BE2C (cell line): ENCODE results near the gene LGALS7.
"Not testable (repeated sequence)": the region's sequence is repeated elsewhere in the genome, so short reads cannot be mapped to it uniquely, and the experiment has no call there.

Source experiments
- DNase-seq: peaks from one replicate; pipeline ENCODE4 v3.0.0-alpha.2; 2020
- H3K27me3 ChIP-seq: fragments of 250-450 bp; sonication (Bioruptor Pico); 2 replicates; pipeline ENCODE4 v1.5.1; 2020; ENCODE audit warnings: mild to moderate bottlenecking
- H3K36me3 ChIP-seq: fragments of 250-450 bp; sonication (Bioruptor Pico); 2 replicates; pipeline ENCODE4 v1.5.1; 2020; ENCODE audit warnings: mild to moderate bottlenecking
- H3K4me1 ChIP-seq: fragments of 250-450 bp; sonication (Bioruptor Pico); 2 replicates; pipeline ENCODE4 v1.5.1; 2020
- H3K4me3 ChIP-seq: 2 replicates; pipeline ENCODE4 v1.5.1; 2011; ENCODE audit warnings: low read depth, low read length
- H3K9me3 ChIP-seq: fragments of 250-450 bp; sonication (Bioruptor Pico); 2 replicates; pipeline ENCODE4 v1.5.1; 2020
- CTCF ChIP-seq: IDR thresholded peaks from 2 replicates; pipeline ENCODE4 v1.5.1; 2012; ENCODE audit warnings: mild to moderate bottlenecking, low read depth, low read length

Gene LGALS7

DNA sequence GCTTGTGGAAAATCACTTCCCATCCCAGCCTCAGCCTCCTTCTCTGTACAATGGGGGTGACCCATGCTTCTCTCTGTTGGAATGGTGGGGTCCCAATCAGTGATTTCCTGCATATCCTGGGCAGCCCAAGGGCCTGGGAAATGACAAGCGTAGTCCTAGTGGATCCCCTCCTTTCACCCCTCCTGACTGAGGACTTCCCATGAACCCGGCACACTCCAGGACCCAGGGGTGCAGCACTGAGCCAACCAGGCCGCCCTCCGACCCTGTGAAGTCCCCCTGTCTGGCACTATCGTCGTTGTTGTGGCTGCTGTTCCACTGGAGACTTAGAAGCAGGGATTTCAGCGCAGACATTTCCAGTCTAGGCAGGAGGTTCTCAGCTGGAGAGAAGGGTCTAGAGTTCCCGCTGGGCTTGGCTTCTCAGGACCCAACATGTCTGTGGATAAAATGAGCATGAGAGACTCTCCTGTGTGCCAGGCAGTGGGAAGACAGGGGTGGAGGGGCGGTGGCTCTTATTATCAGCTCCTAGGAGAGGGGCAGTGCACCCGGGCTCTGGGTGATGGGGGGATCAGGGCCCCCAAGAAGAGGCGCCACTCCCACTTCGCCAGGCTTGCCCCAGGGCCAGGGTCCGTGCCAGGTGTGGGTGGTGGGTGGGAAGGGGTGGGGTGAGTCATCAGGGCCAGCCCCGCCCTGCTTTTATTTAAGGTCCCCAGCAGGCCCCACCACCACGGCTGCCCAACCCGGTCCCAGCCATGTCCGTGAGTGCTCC is 15.3 kb upstream of the LGALS7 start, which contains the start of gene LGALS7B:
LGALS7B (plus strand) TSS at position 723 of the 766 bp plus-strand sequence; CDS start at position 750, 27 bp downstream.
- no peak for TF ChIP-seq CTCF
- no peak for DNase-seq
- H3K27me3 ChIP-seq, result no peaks in the 10 kb centered on the region
- no peaks in the 10 kb centered on the region for H3K9me3 ChIP-seq
- H3K4me3 ChIP-seq, result no peak within 1 kb of the TSS
- H3K36me3 ChIP-seq, result no peaks in the 10 kb centered on the region
- H3K4me1 ChIP-seq, result no peaks in the 10 kb centered on the region

DNA sequence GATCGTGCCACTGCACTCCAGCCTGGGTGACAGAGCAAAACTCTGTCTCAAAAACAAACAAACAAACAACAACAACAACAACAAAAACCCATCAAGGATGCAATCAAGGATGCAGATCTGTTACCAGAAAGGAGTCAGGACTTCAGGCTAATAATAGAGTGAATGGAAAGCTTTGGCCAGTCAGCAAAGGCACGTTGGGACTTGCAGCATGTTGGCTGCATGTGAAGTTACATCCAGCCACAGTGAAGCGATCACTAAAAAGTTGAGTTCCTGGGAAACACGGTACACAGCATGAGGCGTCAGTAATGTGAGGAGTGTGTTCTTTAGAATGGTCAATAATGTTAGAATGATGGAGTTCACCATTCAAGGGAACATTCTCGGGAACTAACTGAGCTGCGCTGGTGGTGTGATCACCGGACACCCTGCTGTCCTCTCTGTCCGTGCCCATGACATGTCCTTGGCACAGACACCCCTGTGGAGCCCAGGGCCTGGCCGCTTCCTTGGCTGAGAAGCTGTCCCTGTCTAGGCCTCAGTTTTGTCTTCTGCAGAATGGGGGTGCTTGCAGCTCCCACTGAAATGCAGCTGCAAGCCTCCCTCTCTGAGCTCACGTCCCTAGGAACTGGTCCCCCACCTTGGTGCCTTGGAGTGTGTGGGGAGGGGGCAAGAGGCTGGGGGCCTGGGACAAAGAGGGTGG is 13.4 kb upstream of the LGALS7 start:
- no peaks in the 10 kb centered on the region for H3K4me1 ChIP-seq
- DNase-seq, result no peak
- no peaks in the 10 kb centered on the region; the same call in 1 of the 2 replicates for H3K27me3 ChIP-seq
- no peak overlapping the region for H3K4me3 ChIP-seq
- no peaks in the 10 kb centered on the region for H3K36me3 ChIP-seq
- H3K9me3 ChIP-seq, result no peaks in the 10 kb centered on the region
- no peak for TF ChIP-seq CTCF

DNA sequence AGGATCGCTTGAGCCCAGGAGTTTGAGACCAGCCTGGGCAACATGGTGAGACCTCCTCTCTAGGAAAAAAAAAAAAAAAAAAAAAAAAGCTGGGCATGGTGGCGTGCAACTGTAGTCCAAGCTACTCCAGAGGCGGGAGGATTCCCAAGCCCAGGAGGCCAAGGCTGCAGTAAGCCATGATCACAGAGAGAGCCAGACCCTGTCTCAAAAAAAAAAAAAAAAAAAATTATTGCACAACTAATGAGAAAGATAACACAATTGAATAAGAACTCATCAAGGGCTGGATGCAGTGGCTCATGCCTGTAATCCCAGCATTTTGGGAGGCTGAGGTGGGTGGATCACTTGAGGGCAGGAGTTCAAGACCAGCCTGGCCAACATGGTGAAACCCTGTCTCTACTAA is 12.7 kb upstream of the LGALS7 start:
- H3K36me3 ChIP-seq, H3K27me3 ChIP-seq, H3K4me3 ChIP-seq, H3K9me3 ChIP-seq, H3K4me1 ChIP-seq, DNase-seq: not testable (repeated sequence)

GRCh38 chr19:38785187-38785699 is 11.9 kb upstream of the LGALS7 start:
- Histone ChIP-seq H3K9me3 (no peaks in the 10 kb centered on the region), H3K4me3 (no peak overlapping the region), H3K4me1 (no peaks in the 10 kb centered on the region), H3K27me3 (peaks cover 12% of the 10 kb centered on the region), H3K36me3 (no peaks in the 10 kb centered on the region)
- DNase-seq, result no peak
- no peak for TF ChIP-seq CTCF

- Histone ChIP-seq H3K27me3 (peaks cover 15% of the 10 kb centered on the region), H3K4me3 (no peak overlapping the region), H3K36me3 (no peaks in the 10 kb centered on the region), H3K4me1 (no peaks in the 10 kb centered on the region), H3K9me3 (no peaks in the 10 kb centered on the region)
- no peak for TF ChIP-seq CTCF
- no peak for DNase-seq
Measured at GRCh38 chr19:38784224-38784623, 10.9 kb upstream of the LGALS7 start.

DNA sequence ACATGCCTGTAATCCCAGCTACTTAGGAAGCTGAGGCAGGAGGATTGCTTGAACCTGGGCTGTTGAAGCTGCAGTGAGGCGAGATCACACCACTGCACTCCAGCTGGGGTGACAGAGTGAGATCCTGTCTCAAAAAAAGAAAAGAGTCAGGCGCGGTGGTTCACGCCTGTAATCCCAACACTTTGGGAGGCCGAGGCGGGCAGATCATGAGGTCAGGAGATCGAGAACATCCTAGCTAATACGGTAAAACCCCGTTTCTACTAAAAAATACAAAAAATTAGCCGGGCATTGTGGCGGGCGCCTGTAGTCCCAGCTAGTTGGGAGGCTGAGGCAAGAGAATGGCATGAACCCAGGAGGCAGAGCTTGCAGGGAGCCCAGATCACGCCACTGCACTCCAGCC is 8.9 kb upstream of the LGALS7 start:
- not testable (repeated sequence) for H3K4me3 ChIP-seq, H3K36me3 ChIP-seq, H3K4me1 ChIP-seq, DNase-seq, H3K9me3 ChIP-seq
- peaks cover 15% of the 10 kb centered on the region for H3K27me3 ChIP-seq

GRCh38 chr19:38781058-38781457 is 7.7 kb upstream of the LGALS7 start:
- H3K4me1 ChIP-seq, result no peaks in the 10 kb centered on the region
- no peak for TF ChIP-seq CTCF
- DNase-seq, result no peak
- no peaks in the 10 kb centered on the region for H3K36me3 ChIP-seq
- H3K27me3 ChIP-seq, result peaks cover 15% of the 10 kb centered on the region
- no peaks in the 10 kb centered on the region for H3K9me3 ChIP-seq
- H3K4me3 ChIP-seq, result no peak overlapping the region
